OCI-LY7 (cell line): ENCODE results near the gene CD3G. TPM values are rescaled to one million over a fixed set of nuclear protein-coding genes. Genes with fewer than 3 reads are reported as not detected.

Source experiments
- BruUV-seq: library from RNA; stranded (reverse); fragments of 400-500 nt; replicated peaks from 2 replicates; lab custom pipeline; 2021; lab: Mats Ljungman, UMichigan
- CTCF ChIA-PET: fragments of 300-600 bp; sonication (Branson Sonifier 250); formaldehyde crosslinking; loops from one replicate; lab custom pipeline; 2022; ENCODE audit warnings: antibody characterized with exemption; ENCODE audit not compliant: unreplicated experiment; lab: Charles Lee
- POLR2A ChIA-PET: fragments of 300-600 bp; sonication (Branson Sonifier 250); formaldehyde crosslinking; loops from one replicate; lab custom pipeline; 2022; ENCODE audit warnings: antibody characterized with exemption; lab: Charles Lee
- DNase-seq: peaks from one replicate; pipeline ENCODE4 v3.0.0-alpha.2; 2015; ENCODE audit warnings: low spot score
- H2AFZ ChIP-seq: fragments of 200-600 bp; sonication (generic), shearing (Covaris generic); 2 replicates; pipeline ENCODE4 v1.6.1; 2014; ENCODE audit warnings: mild to moderate bottlenecking, antibody characterized with exemption, low read length, moderate library complexity
- H3K27ac ChIP-seq: fragments of 200-600 bp; sonication (generic); 2 replicates; pipeline ENCODE4 v1.5.1; 2014; ENCODE audit warnings: mixed run types, low read depth, mild to moderate bottlenecking, moderate library complexity, low read length, inconsistent platforms; ENCODE audit not compliant: poor library complexity, severe bottlenecking
- H3K36me3 ChIP-seq: fragments of 200-600 bp; sonication (generic); 2 replicates; pipeline ENCODE4 v1.6.1; 2014; ENCODE audit warnings: mild to moderate bottlenecking, antibody characterized with exemption, low read length, moderate library complexity, mixed read lengths; ENCODE audit not compliant: insufficient read depth
- H3K4me1 ChIP-seq: fragments of 200-600 bp; sonication (generic); 2 replicates; pipeline ENCODE4 v1.5.1; 2014; ENCODE audit warnings: mild to moderate bottlenecking, low read length; ENCODE audit not compliant: insufficient read depth, poor library complexity, severe bottlenecking
- H3K4me2 ChIP-seq: fragments of 200-600 bp; sonication (generic); 2 replicates; pipeline ENCODE4 v1.6.1; 2014; ENCODE audit warnings: mild to moderate bottlenecking, low read length
- H3K4me3 ChIP-seq: fragments of 200-600 bp; sonication (generic); 2 replicates; pipeline ENCODE4 v1.5.1; 2014; ENCODE audit warnings: mild to moderate bottlenecking, low read depth, low read length; ENCODE audit not compliant: poor library complexity, severe bottlenecking
- H3K79me2 ChIP-seq: fragments of 200-600 bp; sonication (generic); 2 replicates; pipeline ENCODE4 v1.6.1; 2016; ENCODE audit warnings: low read depth, mild to moderate bottlenecking, low read length, moderate library complexity, mixed read lengths; ENCODE audit not compliant: insufficient read depth
- H3K9me2 ChIP-seq: fragments of 200-600 bp; sonication (generic); 2 replicates; pipeline ENCODE4 v1.6.1; 2016; ENCODE audit warnings: mild to moderate bottlenecking, low read length, mixed read lengths; ENCODE audit not compliant: insufficient read depth
- H3K9me3 ChIP-seq: fragments of 200-600 bp; sonication (generic); 2 replicates; pipeline ENCODE4 v1.6.1; 2014; ENCODE audit warnings: mild to moderate bottlenecking, mixed run types, low read length, mixed read lengths
- H4K20me1 ChIP-seq: fragments of 200-600 bp; sonication (generic); 2 replicates; pipeline ENCODE4 v1.6.1; 2014; ENCODE audit warnings: mild to moderate bottlenecking, antibody characterized with exemption, low read length, moderate library complexity, mixed read lengths; ENCODE audit not compliant: insufficient read depth
- CTCF ChIP-seq: fragments of 200-600 bp; sonication (generic); conservative IDR thresholded peaks from 2 replicates; pipeline ENCODE4 v1.5.1; 2014; ENCODE audit warnings: mild to moderate bottlenecking, antibody characterized with exemption, low read length, moderate library complexity, mixed read lengths
- EZH2phosphoT487 ChIP-seq: fragments of 200-600 bp; sonication (generic); IDR thresholded peaks from 2 replicates; pipeline ENCODE4 v1.6.1; 2018; ENCODE audit warnings: low read depth, borderline replicate concordance, mild to moderate bottlenecking, mixed run types, antibody characterized with exemption, low read length, moderate library complexity, mixed read lengths
- intact Hi-C: fragments of 100-400 bp; cut with micrococcal nuclease; formaldehyde crosslinking; loops from one replicate; pipeline ENCODE4 v1.10.0; 2022; ENCODE audit not compliant: unreplicated experiment
- total RNA-seq, 2 experiments: library from RNA; depleted of rRNA in 1 of 2; stranded (reverse); fragments of >200 nt in 1 of 2; shearing (Covaris generic) in 1 of 2; gene quantifications; 2 replicates each; pipeline ENCODE4 v1.2.3, GENCODE V29; 2014 to 2022

CD3G gene
- total RNA-seq, 2 experiments from 2014 or later, result not detected

- Histone ChIP-seq H3K4me1 (peaks cover 11% of the 10 kb centered on the region), H4K20me1 (no peaks in the 10 kb centered on the region), H3K9me3 (no peaks in the 10 kb centered on the region), H3K9me2 (no peaks in the 10 kb centered on the region), H3K4me2 (no peak overlapping the region), H3K4me3 (no peak overlapping the region), H3K79me2 (no peaks in the 10 kb centered on the region), H3K27ac (no peak overlapping the region), H3K36me3 (no peaks in the 10 kb centered on the region), H2AFZ (no peak overlapping the region)
- no peak for DNase-seq
- ChIA-PET CTCF (no interaction called here), POLR2A (no interaction called here)
- no TSS peak for BruUV-seq
- no peak for TF ChIP-seq EZH2phosphoT487
- TF ChIP-seq CTCF, result no peak
- intact Hi-C loops, result no loop called here
These were observed 18.9 kb upstream of the CD3G start for GRCh38 chr11:118325283-118325682.

DNA sequence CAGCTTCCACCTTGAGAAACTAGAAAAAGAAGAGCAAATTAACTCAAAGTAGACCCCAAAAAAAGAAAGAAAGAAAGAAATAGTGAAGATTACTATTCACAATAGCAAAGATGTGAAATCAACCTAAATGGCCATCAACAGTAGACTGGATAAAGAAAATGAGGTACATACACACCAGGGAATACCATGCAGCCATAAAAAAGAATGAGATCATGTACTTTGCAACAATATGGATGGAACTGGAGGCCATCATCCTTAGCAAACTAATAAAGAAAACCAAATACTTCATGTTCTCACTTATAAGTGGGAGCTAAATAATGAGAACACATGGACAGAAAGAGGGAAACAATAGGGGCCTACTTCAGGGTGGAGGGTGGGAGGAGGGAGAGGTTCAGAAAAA is 15.4 kb upstream of the CD3G start:
- ChIA-PET POLR2A (interaction anchor here (0.6 kb wide), 1 partner anchor 34 kb away, joined by 3 read pairs; no protein-coding TSS in a partner anchor), CTCF (no interaction called here)
- H3K27ac ChIP-seq, result no peak overlapping the region
- TF ChIP-seq EZH2phosphoT487 (no peak), CTCF (no peak)
- no peaks in the 10 kb centered on the region for H3K79me2 ChIP-seq
- no peak for DNase-seq
- no peaks in the 10 kb centered on the region for H3K4me1 ChIP-seq
- H3K4me2 ChIP-seq, result no peak overlapping the region
- intact Hi-C loops, result no loop called here
- no TSS peak for BruUV-seq
- H3K4me3 ChIP-seq, result no peak overlapping the region
- no peaks in the 10 kb centered on the region for H3K36me3 ChIP-seq
- H2AFZ ChIP-seq, result no peak overlapping the region
- H3K9me3 ChIP-seq, result 0 out of 2 replicates have a peak, but pooled peaks cover 6% of the 10 kb centered on the region
- no peaks in the 10 kb centered on the region for H3K9me2 ChIP-seq
- no peaks in the 10 kb centered on the region for H4K20me1 ChIP-seq

DNA sequence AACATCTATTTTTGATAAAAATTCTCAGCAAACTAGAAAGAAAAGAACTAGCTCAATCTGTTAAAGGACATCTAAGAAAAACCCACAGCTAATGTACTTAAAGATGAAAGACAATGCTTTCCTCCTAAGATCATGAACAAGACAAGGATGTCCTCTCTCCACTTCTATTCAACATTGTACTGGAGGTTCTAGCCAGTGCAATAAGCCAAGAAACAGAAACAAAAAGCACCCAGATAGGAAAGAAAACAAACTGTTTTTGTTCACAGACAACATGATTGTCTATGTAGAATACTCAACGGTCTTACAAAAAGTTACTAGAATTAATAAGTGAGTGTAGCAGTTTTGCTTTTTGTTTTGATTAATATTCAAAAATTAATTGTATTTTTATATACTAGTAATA is 9.4 kb upstream of the CD3G start:
- ChIA-PET CTCF (interaction anchor here (0.7 kb wide), 1 partner anchor 33 kb away, joined by 3 read pairs; no protein-coding TSS in a partner anchor), POLR2A (no interaction called here)
- H3K36me3 ChIP-seq, result no peaks in the 10 kb centered on the region
- intact Hi-C loops, result no loop called here
- no peaks in the 10 kb centered on the region for H4K20me1 ChIP-seq
- H3K4me1 ChIP-seq, result peaks cover 12% of the 10 kb centered on the region
- no peak overlapping the region for H3K4me2 ChIP-seq
- H2AFZ ChIP-seq, result no peak overlapping the region
- TF ChIP-seq EZH2phosphoT487 (no peak), CTCF (no peak)
- 0 out of 2 replicates have a peak, but pooled peaks cover 6% of the 10 kb centered on the region for H3K9me3 ChIP-seq
- no peak overlapping the region for H3K27ac ChIP-seq
- H3K79me2 ChIP-seq, result no peaks in the 10 kb centered on the region
- BruUV-seq, result no TSS peak
- H3K9me2 ChIP-seq, result no peaks in the 10 kb centered on the region; the same call in 1 of the 2 replicates
- DNase-seq, result no peak
- H3K4me3 ChIP-seq, result no peak overlapping the region
